DMS153 (cell line): ENCODE data around the gene MINDY4.

ENCODE experiments used
- DNase-seq: peaks from one replicate; lab custom pipeline; 2025; lab: John Stamatoyannopoulos, UW

Gene MINDY4

DNA sequence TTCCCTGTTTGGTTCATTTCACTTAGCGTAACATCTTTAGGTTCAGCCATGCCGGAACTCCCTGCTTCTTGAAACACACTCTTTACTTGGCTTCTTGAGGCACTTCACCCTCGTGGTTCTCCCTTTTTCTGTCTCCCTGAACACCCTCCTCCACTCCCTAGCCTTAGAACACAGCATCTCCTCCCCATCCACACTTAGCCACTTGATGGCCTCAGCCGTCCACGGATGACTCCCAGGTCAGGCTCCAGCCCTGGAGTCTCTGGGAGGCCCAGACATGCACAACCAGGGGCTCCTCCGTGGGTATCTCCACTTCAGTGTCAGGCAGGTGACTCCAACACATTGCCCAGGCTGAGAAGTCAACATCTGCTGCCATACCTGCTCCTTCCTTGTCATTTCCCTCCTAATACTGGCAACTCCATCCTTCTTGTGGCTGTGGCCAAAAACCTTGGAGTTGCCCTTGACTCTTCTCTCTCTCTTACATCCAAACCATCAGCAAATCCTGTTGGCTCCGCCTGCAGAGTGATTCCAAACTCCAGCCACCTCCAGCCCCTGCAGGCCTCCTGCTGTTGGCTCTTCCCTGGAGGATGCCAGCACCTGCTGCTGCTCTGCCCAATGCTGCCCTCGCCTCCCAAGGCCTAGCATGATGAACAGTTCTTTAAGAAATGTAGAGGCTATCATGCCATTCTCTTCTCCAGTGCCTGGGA lies 27.7 kb upstream of the MINDY4 start:
- DNase-seq = no peak

DNA sequence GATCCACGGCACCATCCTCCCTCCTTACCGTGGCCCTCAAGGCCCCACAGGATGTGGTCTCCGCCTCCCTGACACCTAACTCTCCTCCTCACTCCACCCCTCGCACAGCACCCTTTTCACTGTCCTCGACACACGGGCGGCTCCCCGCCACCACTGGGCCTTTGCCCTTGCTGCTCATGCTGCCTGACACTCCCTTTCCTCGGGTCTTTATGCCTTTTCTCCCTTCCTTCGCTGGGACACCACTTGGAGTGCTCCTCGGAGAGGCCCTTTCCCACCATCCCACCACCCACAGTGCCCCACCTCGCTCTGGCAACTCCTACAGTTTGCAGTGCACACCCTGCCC lies 27.2 kb upstream of the MINDY4 start:
- no peak for DNase-seq

DNA sequence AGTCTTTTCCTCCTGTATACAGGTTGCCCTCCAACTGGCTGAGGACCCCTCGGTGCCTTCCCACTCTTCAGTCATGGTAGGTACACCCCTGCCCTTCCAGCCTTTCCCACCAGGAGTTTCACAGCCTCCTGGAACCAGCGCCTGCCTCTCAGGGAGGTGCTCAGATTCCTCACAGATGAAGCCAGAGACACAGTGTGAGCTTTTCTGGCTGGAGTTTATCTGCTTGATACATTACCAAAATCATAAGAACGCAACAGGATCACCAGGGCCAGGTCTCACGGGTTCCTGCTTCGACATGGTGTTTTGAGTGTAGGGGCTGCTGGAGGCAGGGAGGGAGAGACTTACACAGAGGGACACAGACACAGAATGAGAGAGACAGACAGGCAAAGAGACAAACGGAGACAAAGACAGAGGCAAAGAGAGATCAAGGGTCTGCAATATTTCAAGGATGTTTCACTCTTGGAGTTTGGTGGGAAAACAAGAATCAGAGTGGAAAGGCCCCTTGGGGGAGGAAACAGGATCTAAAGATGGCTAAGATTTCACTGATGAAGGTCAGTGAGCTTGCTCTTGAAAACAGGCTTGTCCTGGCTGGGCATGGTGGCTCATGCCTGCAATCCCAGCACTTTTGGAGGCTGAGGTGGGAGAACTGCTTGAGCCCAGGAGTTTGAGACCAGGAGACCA lies 25.8 kb upstream of the MINDY4 start:
- DNase-seq = no peak

DNA sequence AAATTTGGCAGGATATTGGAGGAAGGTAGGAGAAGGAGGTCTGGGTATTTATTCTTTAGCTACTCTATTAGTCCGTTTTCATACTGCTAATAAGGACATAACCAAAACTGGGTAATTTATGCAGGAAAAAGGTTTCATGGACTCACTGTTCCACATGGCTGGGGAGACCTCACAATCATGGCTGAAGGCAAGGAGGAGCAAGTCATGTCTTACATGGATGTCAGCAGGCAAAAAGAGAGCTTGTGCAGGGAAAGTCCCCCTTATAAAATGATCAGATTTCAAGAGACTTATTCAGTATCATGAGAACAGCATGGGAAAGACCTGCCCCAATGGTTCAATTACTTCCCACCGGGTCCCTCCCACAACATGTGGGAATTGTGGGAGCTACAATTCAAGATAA lies 21.2 kb upstream of the MINDY4 start:
- DNase-seq = no peak

DNA sequence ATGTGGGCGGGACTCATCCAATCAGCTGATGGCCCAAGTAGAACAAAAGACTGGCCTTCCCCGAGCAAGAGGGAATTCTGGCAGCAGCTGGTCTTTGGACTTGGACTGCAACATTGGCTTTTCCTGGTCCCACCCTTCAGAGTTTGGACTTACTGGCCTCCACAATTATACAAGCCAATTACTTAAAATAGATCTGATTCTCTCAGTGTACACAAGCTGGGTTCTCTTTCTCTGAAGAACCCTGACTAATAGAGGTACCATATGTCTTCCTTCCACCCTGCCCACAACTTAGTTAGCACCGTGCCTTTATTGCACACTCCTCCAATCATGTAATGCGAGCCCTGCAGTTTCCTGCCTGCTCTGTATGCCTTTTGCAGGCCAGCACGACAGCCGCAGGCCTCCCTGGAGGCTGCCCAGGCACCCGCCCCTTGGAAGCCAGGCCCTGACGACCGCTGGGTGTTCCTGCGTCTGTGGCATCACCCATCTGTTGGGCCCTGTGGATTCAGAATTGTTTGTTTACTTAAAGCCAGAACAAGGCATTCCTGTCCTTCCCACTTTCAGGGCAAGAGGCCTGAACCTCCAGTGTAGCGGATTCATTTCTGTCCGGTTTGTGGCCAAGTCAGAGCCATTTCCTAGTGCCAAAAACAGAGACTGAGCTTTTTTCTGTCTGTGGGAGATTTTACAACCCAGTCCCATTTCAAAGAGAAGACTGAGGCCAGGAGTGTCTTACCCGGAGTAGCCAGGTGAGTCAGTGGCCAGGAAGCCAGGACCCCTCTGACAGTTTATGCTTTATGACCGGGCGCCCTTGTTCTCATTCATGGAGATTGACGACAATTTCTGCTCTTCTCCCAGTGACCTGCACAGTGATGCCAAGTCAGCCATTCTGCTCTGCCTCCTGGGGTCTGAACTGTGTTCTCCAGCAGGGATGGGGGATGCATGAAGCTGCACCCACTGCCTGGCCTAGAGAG lies 20.2 kb upstream of the MINDY4 start:
- DNase-seq = peak; percentile 84

DNA sequence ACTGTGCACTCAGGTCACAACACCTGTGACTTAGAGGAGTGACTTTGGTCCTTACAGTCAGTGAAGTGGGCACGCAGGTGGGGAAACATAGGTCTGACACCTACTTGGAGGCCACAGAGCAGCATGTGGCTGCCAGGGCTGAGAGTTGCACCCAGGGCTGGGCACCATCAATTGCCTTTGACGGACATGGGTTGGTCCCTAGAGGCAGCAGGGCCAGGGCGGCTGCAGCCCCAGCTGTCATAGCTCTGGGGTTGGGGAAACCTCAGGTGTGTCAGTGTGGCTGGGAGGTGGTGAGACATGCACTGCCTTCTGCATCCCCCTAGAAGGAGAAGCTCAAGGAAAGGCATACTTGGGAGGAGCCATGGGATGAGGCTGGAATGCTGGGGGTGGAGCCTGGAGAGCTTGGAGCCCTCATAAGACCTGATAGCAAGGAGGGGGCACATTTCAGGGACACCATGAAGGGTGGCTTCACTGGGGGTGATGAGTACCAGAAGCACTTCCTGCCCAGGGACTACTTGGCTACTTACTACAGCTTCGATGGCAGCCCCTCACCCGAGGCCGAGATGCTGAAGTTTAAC lies 19.4 kb upstream of the MINDY4 start, which contains the start of gene INMT:
Gene INMT (plus strand): TSS at position 440 of the 578 bp plus-strand sequence. CDS start 16 bp downstream, at position 456.
- DNase-seq = no peak

DNA sequence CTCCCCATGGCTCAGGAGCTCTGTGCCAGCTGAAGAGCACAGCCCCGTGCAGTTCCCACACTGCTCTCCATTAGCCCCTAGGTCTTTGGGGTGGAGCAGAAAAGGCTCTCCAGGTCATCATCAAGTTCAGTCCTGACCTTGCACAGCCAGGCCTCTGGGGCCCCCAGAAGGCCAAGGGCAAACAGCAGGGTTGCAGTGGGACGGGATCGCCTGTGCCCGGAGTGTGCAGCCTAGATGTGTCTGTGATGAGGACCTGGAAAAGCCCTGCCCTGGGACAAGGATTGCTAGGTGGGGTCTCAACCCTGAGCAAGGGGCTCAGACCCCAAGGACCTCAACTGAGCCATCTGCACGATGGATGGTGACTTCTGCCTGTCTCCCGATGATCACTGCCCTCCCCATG lies 18.7 kb upstream of the MINDY4 start:
- no peak for DNase-seq

DNA sequence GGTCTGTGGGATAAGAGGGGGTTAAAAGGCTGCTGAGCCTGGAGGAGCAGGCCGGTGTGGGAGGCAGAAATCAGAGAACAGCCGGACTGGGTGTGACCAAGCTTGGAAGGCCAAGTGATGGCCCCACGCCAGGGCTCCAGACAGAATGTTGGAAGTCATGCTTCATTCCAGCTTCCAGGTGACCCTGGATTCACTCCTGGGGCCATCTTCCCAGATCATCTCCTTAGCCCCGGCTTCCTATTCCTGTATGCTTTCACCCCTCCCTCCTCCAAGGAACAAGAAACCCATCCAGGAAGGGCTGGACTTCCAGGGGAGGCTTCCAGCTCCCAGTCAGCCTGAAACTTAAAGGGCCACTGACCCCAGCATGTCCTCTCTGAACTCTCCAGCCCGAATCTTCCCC lies 18.2 kb upstream of the MINDY4 start:
- DNase-seq = no peak

DNA sequence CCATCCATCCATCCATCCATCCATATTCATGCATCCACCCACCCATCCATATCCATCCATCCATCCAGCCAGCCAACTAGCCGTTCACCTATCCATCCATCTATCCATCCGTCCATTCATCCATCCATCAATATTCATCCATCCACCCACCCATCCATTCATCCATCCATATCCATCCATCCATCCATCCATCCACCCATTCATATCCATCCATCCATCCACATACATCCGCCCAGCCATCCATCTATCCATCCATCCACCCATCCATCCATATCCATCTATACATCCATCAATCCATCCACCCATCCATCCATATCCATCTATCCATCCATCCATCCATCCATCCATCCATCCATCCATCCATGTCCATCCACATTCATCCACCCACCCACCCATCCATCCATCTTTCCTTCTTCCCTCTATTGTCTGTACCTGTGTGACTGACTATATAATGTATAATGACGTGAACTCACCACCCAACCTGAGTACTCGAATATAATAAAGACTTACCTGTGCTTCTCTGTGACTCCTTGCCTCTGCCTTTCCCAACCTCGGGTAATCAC lies 16.8 kb upstream of the MINDY4 start:
- DNase-seq = no peak

DNA sequence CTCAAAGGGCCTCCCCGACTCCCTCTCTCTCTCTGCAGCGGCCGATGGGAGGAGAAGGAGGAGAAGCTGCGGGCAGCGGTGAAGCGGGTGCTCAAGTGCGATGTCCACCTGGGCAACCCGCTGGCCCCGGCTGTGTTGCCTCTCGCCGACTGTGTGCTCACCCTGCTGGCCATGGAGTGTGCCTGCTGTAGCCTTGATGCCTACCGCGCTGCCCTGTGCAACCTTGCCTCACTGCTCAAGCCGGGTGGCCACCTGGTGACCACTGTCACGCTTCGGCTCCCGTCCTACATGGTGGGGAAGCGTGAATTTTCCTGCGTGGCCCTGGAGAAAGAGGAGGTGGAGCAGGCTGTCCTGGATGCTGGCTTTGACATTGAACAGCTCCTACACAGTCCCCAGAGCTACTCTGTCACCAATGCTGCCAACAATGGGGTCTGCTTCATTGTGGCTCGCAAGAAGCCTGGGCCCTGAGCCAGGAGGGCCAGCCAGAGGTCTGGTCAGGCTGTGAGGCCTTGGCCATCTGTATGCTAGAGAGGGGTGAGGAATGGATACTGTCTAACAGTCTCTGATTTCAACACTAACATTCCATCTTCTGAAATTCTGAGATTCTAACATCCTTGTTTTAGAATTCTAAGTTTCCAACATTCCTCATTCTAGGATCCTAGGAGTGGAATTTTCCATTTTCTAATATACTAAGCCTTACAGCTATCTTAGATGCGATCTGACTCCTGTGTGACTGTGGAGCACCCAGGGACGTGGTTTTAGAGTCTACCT lies 15.6 kb upstream of the MINDY4 start:
- no peak for DNase-seq

DNA sequence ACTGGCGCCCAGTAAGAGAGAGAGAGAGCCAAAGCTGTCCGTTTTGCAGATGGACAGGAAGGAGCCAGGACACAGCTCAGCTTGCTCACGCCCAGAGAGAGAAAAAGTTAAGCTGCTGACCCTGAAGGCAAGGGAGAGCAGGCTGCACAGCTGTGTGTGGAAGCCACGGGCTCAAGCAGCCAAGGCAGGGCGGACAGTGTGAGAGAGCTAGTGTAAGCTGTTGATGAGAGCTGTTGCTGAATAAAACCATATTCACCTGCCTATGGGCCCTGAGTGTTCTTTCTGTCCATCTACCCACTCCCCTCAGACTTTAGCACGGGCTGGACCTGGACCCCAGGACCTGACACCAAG lies 13.9 kb upstream of the MINDY4 start:
- no peak for DNase-seq

DNA sequence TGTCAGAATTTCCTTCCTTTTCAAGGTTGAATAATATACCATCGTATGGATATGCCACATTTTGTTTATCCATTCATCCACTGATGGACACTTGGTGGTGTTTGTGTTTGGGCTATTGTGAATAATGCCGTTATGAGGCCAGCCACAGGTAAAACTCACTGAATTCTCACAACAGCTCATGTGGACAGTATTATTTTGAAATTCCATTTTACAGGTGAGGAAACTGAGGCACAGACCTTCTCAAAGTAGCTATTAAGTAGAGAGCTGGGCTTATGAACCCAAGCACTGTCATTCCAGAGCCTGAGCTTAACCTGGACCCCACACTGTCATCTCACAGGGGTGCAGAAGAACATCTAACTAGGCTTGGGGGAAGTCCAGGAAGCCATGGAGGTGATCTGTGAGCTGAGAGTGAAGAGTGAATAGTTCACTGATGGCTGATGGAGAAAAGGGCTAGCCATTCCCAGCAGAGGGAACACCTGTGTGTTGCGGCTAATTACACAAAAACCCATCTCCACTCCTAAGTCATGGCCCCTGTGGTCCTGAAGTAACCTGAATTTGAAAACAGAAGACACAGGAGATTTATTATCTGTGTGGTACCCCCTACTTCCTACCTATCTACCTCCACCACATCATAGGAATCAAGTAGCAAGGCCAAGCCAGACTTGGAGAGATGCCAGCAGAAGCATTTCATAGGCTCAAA lies 10.6 kb upstream of the MINDY4 start:
- no peak for DNase-seq

DNA sequence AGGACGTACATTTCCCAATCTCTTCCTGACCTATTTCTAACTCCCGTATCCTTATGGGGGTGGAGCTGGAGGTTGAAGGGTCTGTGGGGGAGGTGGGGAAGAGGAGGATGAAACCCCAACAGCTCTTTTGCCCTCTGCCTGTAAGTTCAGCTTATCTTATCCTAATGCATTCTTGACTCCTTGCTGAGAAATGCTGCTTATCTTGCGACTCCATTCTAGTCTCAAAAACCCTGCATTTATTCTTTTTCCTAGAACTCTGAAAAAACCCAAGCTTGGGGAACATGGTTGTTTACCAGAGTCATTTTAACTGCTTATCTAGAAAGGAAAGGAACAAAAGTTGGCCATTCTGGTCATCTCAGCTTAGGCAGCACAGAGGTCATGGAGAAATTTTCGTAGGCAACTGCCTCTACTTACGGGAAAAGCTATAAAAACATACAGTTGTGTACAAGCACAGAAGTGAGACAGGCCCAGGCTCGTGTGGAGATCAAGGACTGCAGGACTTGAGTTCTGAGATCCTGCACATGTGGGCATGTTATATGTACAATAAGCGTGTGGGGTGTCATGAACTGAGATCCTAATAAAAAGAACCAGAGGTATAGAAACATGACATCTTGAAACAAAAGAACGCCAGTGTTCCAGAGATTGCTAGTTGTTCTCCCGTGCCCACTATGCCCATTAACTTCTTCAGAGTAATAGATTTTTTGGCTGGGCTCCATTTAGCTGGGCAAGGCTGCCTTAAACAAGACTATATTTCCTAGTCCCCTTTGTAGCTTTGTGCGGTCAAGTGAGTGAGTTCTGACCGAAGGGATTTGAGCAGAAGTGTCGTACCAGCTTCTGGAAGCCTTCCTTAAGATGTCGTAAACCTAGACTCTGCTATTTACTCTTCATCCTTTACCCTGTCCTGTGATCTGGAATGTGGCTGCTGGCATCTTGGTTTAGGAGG lies 9.7 kb upstream of the MINDY4 start:
- no peak for DNase-seq

DNA sequence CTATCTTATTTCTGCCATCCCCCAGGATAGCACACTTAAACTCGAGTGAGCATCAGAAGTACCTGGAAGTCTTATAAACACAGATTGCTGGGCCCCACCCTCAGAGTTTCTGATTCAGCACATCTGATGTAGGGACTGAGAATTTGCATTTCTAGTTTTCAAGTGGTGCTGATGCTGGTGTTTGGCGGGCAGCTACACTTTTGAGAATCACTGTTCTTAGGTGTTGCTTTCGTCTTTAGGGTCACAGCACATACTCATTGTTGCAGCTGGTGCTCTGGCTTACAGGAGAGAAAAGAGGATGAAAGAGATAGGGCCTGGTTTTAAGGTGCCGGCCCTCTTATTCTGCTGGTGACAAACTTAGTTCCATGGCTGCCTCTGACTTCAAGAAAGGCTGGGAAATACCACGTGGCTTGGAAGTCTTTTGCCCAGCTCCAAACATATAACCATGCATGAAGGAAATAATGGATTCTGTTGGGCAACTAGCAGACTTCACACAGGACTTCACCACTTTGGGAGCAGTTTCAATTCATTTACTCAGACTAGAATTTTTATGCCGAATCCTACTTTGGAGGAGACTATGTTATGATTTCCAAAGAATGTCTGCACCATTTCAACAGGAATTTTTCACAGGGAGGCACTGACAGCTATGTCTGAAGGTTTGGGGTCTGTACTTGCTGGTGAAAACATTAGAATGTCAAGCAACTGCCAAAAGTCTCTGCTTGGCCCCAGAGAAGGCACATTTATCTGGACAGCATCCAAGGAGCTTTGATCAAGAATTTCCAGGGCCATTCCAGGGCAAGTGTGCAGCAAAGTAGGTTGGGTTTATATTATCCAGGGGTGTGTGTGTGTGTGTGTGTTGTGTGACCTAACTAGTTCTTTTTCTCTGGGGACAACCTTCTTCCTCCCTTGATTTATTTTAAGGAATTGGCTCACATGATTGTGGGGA lies 6.9 kb upstream of the MINDY4 start:
- no peak for DNase-seq

DNA sequence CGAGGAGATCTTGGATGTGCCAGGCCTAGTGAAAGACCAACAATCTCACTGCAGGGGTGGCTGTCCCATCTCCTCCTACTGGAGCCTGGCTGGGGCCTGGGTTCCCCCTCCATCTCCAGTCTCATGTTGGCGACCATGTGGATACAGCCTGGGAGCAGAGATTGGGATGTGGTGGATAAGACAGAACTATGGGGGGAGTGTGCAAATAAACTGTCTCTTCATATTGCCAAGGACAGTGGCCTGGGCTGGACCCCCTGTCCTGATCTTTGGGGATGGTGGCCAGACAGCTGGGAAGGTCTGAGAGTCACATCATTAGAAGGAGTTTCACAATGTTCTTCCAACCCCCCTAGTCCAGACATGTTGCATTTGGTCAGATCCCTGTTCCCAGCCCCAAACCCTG lies 5.8 kb upstream of the MINDY4 start:
- DNase-seq = no peak

DNA sequence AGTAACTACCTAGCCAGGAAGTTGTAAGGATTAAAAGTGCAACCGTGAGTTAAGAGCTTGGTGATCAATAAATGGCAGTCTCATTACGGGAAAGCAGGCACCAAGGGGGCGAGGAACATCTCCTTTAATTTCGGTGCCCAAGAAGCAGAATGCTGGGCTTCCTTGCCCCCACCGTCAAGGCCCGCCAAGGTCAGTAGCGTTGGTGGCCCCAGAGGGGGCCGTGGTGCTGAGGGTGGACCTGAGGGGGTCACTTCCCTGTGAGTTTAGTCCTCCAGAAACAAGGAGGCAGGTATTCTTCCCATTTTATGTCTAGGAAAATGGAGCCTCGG lies 408 bp upstream of the MINDY4 start:
- DNase-seq = no peak

DNA sequence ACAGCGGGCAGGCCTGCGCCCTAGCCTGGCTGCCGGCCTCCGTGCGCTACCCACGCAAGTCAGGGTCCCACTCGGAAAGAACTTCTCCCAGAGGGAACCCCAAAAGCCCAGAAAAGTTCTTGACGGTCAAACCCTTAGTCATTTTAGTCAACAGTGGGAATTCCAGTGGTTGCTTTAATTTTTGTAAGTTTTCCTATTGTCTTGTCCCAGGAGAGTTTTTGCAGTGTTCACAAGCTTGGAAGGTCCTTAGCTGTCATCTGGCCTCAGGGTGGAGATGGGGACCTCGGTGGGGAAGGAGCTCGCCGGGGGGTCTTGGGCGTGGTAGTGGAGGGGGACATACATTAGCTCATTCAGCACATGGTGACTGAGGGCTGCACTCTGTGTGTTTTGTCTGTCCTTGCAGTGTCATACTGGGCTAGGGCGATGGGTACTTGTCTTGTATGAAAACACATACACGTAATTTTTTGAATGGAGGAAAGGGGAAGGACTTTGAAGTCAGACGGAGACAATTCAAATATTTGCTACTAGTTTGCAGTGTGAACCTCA lies 736 bp downstream of the MINDY4 start:
- no peak for DNase-seq

DNA sequence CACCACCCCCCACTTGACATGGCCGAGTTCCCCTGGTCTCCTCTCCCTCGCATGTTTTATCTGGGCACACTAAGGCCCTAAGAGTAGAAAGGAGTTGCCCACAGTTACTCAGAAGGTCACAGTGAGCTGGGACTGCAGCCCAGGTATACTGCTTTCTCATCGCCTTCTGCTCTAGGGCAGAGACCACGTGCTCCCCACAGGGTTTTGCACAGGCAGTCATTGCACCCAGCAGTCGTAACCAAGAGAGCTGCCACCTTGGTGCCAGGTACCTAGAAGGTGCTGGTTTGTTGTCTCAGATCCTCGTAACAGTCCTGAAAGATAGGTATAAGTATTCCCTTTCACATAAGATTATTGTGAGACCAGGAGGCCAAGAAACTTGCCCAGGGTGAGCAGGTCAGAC lies 1.8 kb downstream of the MINDY4 start:
- DNase-seq = no peak
